Immature natural killer cell (primary cell): ENCODE measurements around the gene DUSP16. TPM values are rescaled to one million over a fixed set of nuclear protein-coding genes. Genes with fewer than 3 reads are reported as not detected.

Experiments used
- DNase-seq, 3 donors: peaks; one replicate each; pipeline ENCODE4 v3.0.0; 2022; ENCODE audit warnings: mixed read lengths in 1 of 3
- H3K27ac Mint-ChIP-seq, 6 donors: one replicate each; pipeline ENCODE4 v1.8.0; 2020; ENCODE audit warnings: mixed read lengths in 6 of 6, mild to moderate bottlenecking in 5 of 6, inconsistent platforms in 4 of 6, moderate library complexity in 3 of 6
- H3K27me3 Mint-ChIP-seq, 3 donors: one replicate each; pipeline ENCODE4 v1.8.0; 2020 to 2021; ENCODE audit warnings: low read depth in 3 of 3, mild to moderate bottlenecking in 3 of 3, mixed read lengths in 3 of 3, moderate library complexity in 3 of 3, inconsistent platforms in 1 of 3
- H3K36me3 Mint-ChIP-seq, 3 donors: one replicate each; pipeline ENCODE4 v1.8.0; 2020; ENCODE audit warnings: mixed read lengths in 3 of 3, inconsistent platforms in 2 of 3, mild to moderate bottlenecking in 2 of 3
- H3K4me1 Mint-ChIP-seq, 2 donors: one replicate each; pipeline ENCODE4 v1.8.0; 2020; ENCODE audit warnings: inconsistent platforms in 2 of 2, mild to moderate bottlenecking in 2 of 2, mixed read lengths in 2 of 2, moderate library complexity in 1 of 2
- H3K4me3 Mint-ChIP-seq, 5 donors: one replicate each; pipeline ENCODE4 v1.8.0; 2020; ENCODE audit warnings: mild to moderate bottlenecking in 5 of 5, mixed read lengths in 5 of 5, inconsistent platforms in 3 of 5, moderate library complexity in 3 of 5
- H3K9me3 Mint-ChIP-seq, 6 donors: one replicate each; pipeline ENCODE4 v1.8.0; 2020; ENCODE audit warnings: mild to moderate bottlenecking in 6 of 6, mixed read lengths in 6 of 6, inconsistent platforms in 4 of 6, moderate library complexity in 3 of 6
- polyA plus RNA-seq, 3 donors: library from polyadenylated mRNA; unstranded; fragments of 300-500 nt; fragmentation: Illumina TruSeq; gene quantifications; one replicate each; pipeline ENCODE4 v1.2.3, GENCODE V29; 2021

Gene DUSP16
- polyA plus RNA-seq, 3 donors from 2014 or later = 0.57 to 0.78 TPM; not detected in 1

DNA sequence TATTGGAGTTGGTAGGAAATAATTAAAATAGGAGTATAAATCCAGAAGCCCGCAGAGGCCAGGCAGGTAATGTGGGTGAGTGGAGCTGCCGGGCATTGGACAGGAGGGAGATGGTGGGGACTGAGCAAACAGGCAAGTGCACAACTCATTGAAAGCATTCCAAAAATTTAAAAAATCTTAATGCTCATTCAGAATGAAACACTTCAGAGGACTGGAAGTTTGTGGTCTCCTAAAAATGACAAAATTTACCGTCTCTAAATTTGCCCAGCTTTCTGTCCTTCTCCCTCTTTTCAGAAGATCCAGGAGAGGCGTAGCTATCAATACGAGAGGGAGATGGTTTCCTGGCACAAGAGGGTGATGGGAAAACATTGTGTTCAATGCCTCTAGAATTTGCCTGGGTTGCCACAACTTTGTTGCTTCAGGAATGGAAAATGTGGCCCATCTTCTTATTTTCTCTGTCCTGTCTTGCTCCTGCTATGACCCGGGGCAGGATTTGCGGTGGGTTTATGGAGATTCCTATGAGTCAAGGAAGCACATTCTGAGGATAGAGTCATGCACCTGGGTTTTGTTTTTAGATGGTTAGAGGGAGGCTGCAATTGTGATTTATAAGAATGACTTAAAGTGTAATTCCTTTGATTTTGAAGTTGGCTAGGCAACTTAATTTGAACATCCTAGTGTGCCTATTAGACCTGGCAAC is 133.6 kb downstream of the DUSP16 start:
- no peak for DNase-seq
- Mint-ChIP-seq H3K27ac (peak overlapping the region in 1 of 6 donors; percentile 77), H3K36me3 (peaks cover 8 to 13% (median 9%) of the 10 kb centered on the region in 3 donors), H3K27me3 (peaks cover 0 to 4% (median 0%) of the 10 kb centered on the region in 3 donors), H3K4me1 (peaks cover 17 to 47% of the 10 kb centered on the region in 2 donors), H3K4me3 (no peak overlapping the region), H3K9me3 (peaks cover 0 to 7% (median 2%) of the 10 kb centered on the region in 6 donors)

DNA sequence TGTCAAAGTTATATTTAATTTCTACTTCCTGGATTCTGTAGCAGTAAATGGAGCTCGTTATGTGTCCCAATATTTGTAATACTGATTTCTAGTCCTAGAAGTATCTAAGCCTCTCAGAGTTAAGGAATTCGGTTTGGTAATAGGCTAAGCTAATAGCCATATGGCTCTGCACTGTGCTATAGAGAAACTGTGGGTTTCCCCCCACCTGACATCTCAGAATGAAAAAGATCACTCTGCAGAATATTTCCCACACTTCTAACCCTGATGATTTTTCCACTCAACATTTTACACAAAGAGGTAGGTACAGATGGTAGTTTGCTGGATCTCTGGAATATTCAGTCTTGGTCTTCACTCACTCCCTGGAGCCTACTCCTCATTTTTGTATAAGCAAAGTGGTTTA is 134.6 kb downstream of the DUSP16 start:
- Mint-ChIP-seq H3K27me3 (peaks cover 0 to 4% (median 0%) of the 10 kb centered on the region in 3 donors), H3K9me3 (peaks cover 0 to 13% (median 9%) of the 10 kb centered on the region in 6 donors)

DNA sequence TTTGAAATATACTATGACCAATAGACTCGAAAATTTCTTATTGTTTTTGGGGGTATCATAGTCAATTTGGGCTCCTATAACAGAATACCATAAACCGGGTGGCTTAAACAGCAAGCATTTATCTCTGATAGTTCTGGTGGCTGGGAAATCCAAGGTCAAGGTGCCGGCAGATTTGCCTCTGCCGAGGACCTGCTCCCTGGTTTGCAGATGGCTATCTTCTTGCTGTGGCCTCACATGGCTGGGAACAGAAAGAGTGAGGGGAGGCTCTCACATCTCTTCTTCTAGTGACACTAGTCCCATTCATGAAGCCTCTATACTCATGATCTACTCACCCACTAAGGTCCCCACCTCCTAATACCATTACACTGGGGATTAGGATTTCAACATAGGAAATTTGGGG is 135.1 kb downstream of the DUSP16 start:
- DNase-seq = no peak
- peaks cover 0 to 4% (median 0%) of the 10 kb centered on the region in 3 donors for H3K27me3 Mint-ChIP-seq
- peaks cover 16 to 34% of the 10 kb centered on the region in 2 donors for H3K4me1 Mint-ChIP-seq
- H3K36me3 Mint-ChIP-seq = peaks cover 12 to 18% (median 12%) of the 10 kb centered on the region in 3 donors
- no peak overlapping the region for H3K4me3 Mint-ChIP-seq
- peaks cover 0 to 13% (median 9%) of the 10 kb centered on the region in 6 donors for H3K9me3 Mint-ChIP-seq
- H3K27ac Mint-ChIP-seq = no peak overlapping the region

More for the DNA sequence above, 134.6 kb downstream of the DUSP16 start:
- Mint-ChIP-seq H3K36me3 (peaks cover 12 to 18% (median 16%) of the 10 kb centered on the region in 3 donors), H3K4me3 (no peak overlapping the region), H3K4me1 (peaks cover 16 to 39% of the 10 kb centered on the region in 2 donors), H3K27ac (no peak overlapping the region)
- no peak for DNase-seq

DNA sequence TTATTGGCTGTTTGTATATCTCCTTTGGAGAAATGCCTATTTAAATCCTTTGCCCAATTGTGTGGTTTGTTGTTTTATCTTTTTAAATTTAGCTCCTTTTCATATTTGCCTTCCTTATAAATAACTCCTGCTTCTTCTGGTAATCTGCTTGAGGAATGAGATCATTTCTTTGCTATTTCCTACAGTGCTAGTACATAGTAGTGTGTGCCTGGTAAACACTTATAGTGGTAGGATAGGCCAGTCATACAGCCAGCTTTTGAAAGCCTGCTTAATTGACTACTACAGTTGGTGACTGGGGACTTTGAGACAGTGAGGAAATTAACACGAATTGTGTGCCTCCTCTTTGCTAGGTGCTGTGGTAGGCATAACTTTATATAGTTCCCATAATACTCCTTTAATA is 137.0 kb downstream of the DUSP16 start:
- no peak for DNase-seq
- Mint-ChIP-seq H3K36me3 (peaks cover 12 to 28% (median 18%) of the 10 kb centered on the region in 3 donors), H3K27me3 (peaks cover 0 to 4% (median 0%) of the 10 kb centered on the region in 3 donors), H3K4me3 (no peak overlapping the region), H3K9me3 (peaks cover 0 to 13% (median 9%) of the 10 kb centered on the region in 6 donors), H3K4me1 (peaks cover 6 to 16% of the 10 kb centered on the region in 2 donors), H3K27ac (peak overlapping the region in 1 of 6 donors; percentile 14)

DNA sequence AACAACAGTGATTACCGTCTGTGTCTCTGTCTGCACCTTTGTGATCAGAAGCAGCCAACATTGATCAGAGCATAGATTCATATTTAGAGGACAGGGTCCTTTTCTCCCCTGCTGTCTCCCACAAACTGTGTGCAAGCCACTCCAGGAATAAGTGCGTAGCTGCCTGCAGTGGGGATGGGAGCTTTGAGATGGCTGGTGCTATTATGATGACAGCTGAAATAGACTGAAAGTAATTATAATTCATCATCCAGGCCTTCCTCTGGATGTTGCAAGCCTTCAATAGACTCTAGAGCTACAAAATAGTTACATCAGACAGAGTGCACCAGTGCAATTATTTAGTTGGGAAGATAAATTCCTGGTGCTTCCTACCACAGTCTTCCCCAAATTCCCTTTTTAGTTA is 137.7 kb downstream of the DUSP16 start:
- Mint-ChIP-seq H3K27me3 (peaks cover 0 to 2% (median 0%) of the 10 kb centered on the region in 3 donors), H3K4me3 (no peak overlapping the region), H3K4me1 (peaks cover 4 to 10% of the 10 kb centered on the region in 2 donors), H3K27ac (peak overlapping the region in 1 of 6 donors; percentile 41), H3K9me3 (peaks cover 0 to 13% (median 9%) of the 10 kb centered on the region in 6 donors), H3K36me3 (peaks cover 12 to 29% (median 20%) of the 10 kb centered on the region in 3 donors)
- DNase-seq = no peak

Other genes starting within 250 kb of the DUSP16 start
- gene MANSC1, start 212.6 kb downstream of the DUSP16 start, polyA plus RNA-seq = under 1 TPM in 2 of 3 donors, not detected in 1; 0.09 to 0.77 TPM
- gene BORCS5, start 205.8 kb downstream of the DUSP16 start, polyA plus RNA-seq = 10 to 100 TPM; 16.7 to 34.5 (median 25.6) TPM
- 10 to 100 TPM; 14.6 to 23.3 (median 21.4) TPM for gene CREBL2, start 49.0 kb upstream of the DUSP16 start, polyA plus RNA-seq
- gene GPR19, start 133.3 kb upstream of the DUSP16 start, polyA plus RNA-seq = under 1 TPM in 2 of 3 donors, not detected in 1; 0.37 to 0.65 TPM
- 10 to 100 TPM in 2 of 3 donors, 1 to 10 TPM in 1; 4.4 to 17.6 (median 17.4) TPM for gene CDKN1B, start 154.5 kb upstream of the DUSP16 start, polyA plus RNA-seq
- under 1 TPM in 1 of 3 donors, not detected in 2; 0.34 TPM for gene APOLD1, start 222.8 kb upstream of the DUSP16 start, polyA plus RNA-seq